Astrocyte (in vitro differentiated cells and primary cell): ENCODE results near the gene TSC22D1. TPM values are rescaled to one million over a fixed set of nuclear protein-coding genes. Genes with fewer than 3 reads are reported as not detected.

ENCODE experiments used
- DNase-seq: peaks from one replicate; pipeline ENCODE4 v3.0.0-alpha.2; 2010; ENCODE audit warnings: low read depth
- FAIRE-seq: peaks from 2 replicates; lab custom pipeline; 2011; peaks lifted over from hg19 to GRCh38; lab: Jason Lieb, UNC
- H2AFZ ChIP-seq: 2 replicates; pipeline ENCODE4 v1.6.0; 2012; ENCODE audit warnings: low read depth, low read length, inconsistent platforms
- H3K27ac ChIP-seq: 2 replicates; pipeline ENCODE4 v1.5.1; 2011; ENCODE audit warnings: low read depth, low read length, inconsistent platforms
- H3K27me3 ChIP-seq: 2 replicates; pipeline ENCODE4 v1.6.0; 2011; ENCODE audit warnings: low read length, inconsistent platforms; ENCODE audit not compliant: insufficient read depth
- H3K36me3 ChIP-seq: 2 replicates; pipeline ENCODE4 v1.5.1; 2011; ENCODE audit warnings: low read length, inconsistent platforms; ENCODE audit not compliant: insufficient read depth
- H3K4me1 ChIP-seq: 2 replicates; pipeline ENCODE4 v1.5.1; 2011; ENCODE audit warnings: low read length, inconsistent platforms; ENCODE audit not compliant: insufficient read depth
- H3K4me2 ChIP-seq: 2 replicates; pipeline ENCODE4 v1.6.0; 2012; ENCODE audit warnings: low read length, inconsistent platforms
- H3K4me3 ChIP-seq: 2 replicates; pipeline ENCODE4 v1.5.1; 2011; ENCODE audit warnings: low read depth, mild to moderate bottlenecking, low read length, inconsistent platforms; ENCODE audit not compliant: insufficient read depth
- H3K79me2 ChIP-seq: 2 replicates; pipeline ENCODE4 v1.6.0; 2012; ENCODE audit warnings: mild to moderate bottlenecking, low read length, inconsistent platforms; ENCODE audit not compliant: insufficient read depth
- H3K9ac ChIP-seq: 2 replicates; pipeline ENCODE4 v1.6.0; 2012; ENCODE audit warnings: mild to moderate bottlenecking, low read length, inconsistent platforms
- H3K9me3 ChIP-seq: 2 replicates; pipeline ENCODE4 v1.5.1; 2012; ENCODE audit warnings: low read depth, mild to moderate bottlenecking, low read length, inconsistent platforms; ENCODE audit not compliant: insufficient read depth
- H4K20me1 ChIP-seq: 2 replicates; pipeline ENCODE4 v1.6.0; 2012; ENCODE audit warnings: low read length, inconsistent platforms; ENCODE audit not compliant: insufficient read depth
- H3K27ac Mint-ChIP-seq: one replicate; pipeline ENCODE4 v1.8.0; 2021; ENCODE audit warnings: mild to moderate bottlenecking, mixed read lengths; ENCODE audit not compliant: unreplicated experiment
- H3K27me3 Mint-ChIP-seq: one replicate; pipeline ENCODE4 v1.8.0; 2021; ENCODE audit warnings: low read depth, mixed read lengths; ENCODE audit not compliant: unreplicated experiment
- H3K36me3 Mint-ChIP-seq: one replicate; pipeline ENCODE4 v1.8.0; 2021; ENCODE audit warnings: low read depth, mixed read lengths; ENCODE audit not compliant: unreplicated experiment
- H3K4me1 Mint-ChIP-seq: one replicate; pipeline ENCODE4 v1.8.0; 2021; ENCODE audit warnings: low read depth, mixed read lengths; ENCODE audit not compliant: unreplicated experiment
- H3K4me3 Mint-ChIP-seq: one replicate; pipeline ENCODE4 v1.8.0; 2021; ENCODE audit warnings: mild to moderate bottlenecking, moderate library complexity, mixed read lengths; ENCODE audit not compliant: unreplicated experiment
- H3K9me3 Mint-ChIP-seq: one replicate; pipeline ENCODE4 v1.8.0; 2021; ENCODE audit warnings: mild to moderate bottlenecking, mixed read lengths; ENCODE audit not compliant: unreplicated experiment
- CTCF ChIP-seq: IDR thresholded peaks from 2 replicates; pipeline ENCODE4 v1.5.1; 2011; ENCODE audit warnings: low read depth, mild to moderate bottlenecking, inconsistent platforms, low read length, moderate library complexity; ENCODE audit not compliant: insufficient read depth
- EZH2 ChIP-seq: IDR thresholded peaks from 2 replicates; pipeline ENCODE4 v1.6.1; 2012; ENCODE audit warnings: mild to moderate bottlenecking, low read length, inconsistent platforms; ENCODE audit not compliant: insufficient read depth
- total RNA-seq: library from RNA; stranded (reverse); gene quantifications from 2 replicates; pipeline ENCODE4 v1.2.1, GENCODE V29; 2021

TSC22D1 gene
- total RNA-seq, 1 donor from 2014 or later = 96.2 TPM

GRCh38 chr13:44420376-44421220 is 155.5 kb downstream of the TSC22D1 start:
- no peak for FAIRE-seq
- no peak overlapping the region for H3K4me2 ChIP-seq

GRCh38 chr13:44417876-44418275 is 158.3 kb downstream of the TSC22D1 start:
- Histone ChIP-seq H3K4me1 (no peaks in the 10 kb centered on the region), H4K20me1 (no peaks in the 10 kb centered on the region), H3K4me2 (no peak overlapping the region), H3K9ac (no peak overlapping the region), H3K4me3 (no peak overlapping the region), H3K79me2 (no peaks in the 10 kb centered on the region), H3K36me3 (no peaks in the 10 kb centered on the region), H3K27me3 (no peaks in the 10 kb centered on the region), H3K9me3 (no peaks in the 10 kb centered on the region), H3K27ac (no peak overlapping the region), H2AFZ (no peak overlapping the region)
- H3K27ac Mint-ChIP-seq = no peak overlapping the region
- H3K9me3 Mint-ChIP-seq = peaks cover 2% of the 10 kb centered on the region
- TF ChIP-seq CTCF (no peak), EZH2 (no peak)
- peaks cover 11% of the 10 kb centered on the region for H3K4me1 Mint-ChIP-seq
- H3K36me3 Mint-ChIP-seq = peaks cover 5% of the 10 kb centered on the region
- FAIRE-seq (no peak), DNase-seq (no peak)
- H3K4me3 Mint-ChIP-seq = no peak overlapping the region
- H3K27me3 Mint-ChIP-seq = peaks cover 12% of the 10 kb centered on the region

More at GRCh38 chr13:44420376-44421220, 155.5 kb downstream of the TSC22D1 start:
- Histone ChIP-seq H2AFZ (no peak overlapping the region), H3K4me3 (no peak overlapping the region), H3K9me3 (no peaks in the 10 kb centered on the region), H3K27ac (no peak overlapping the region), H3K27me3 (peaks cover 2% of the 10 kb centered on the region), H4K20me1 (no peaks in the 10 kb centered on the region), H3K9ac (no peak overlapping the region), H3K79me2 (no peaks in the 10 kb centered on the region), H3K4me1 (no peaks in the 10 kb centered on the region), H3K36me3 (no peaks in the 10 kb centered on the region)
- Mint-ChIP-seq H3K9me3 (peaks cover 6% of the 10 kb centered on the region), H3K4me3 (no peak overlapping the region), H3K27ac (no peak overlapping the region), H3K4me1 (peaks cover 9% of the 10 kb centered on the region), H3K36me3 (peaks cover 5% of the 10 kb centered on the region), H3K27me3 (peaks cover 14% of the 10 kb centered on the region)
- TF ChIP-seq EZH2 = no peak
- TF ChIP-seq CTCF = no peak
- no peak for DNase-seq

GRCh38 chr13:44417446-44417845 is 158.7 kb downstream of the TSC22D1 start:
- no peak overlapping the region for H3K4me3 Mint-ChIP-seq
- H3K4me1 ChIP-seq = no peaks in the 10 kb centered on the region
- DNase-seq (no peak), FAIRE-seq (no peak)
- no peak overlapping the region for H2AFZ ChIP-seq
- no peaks in the 10 kb centered on the region for H4K20me1 ChIP-seq
- H3K4me2 ChIP-seq = no peak overlapping the region
- peaks cover 5% of the 10 kb centered on the region for H3K36me3 Mint-ChIP-seq
- H3K9ac ChIP-seq = no peak overlapping the region
- H3K9me3 Mint-ChIP-seq = peaks cover under 1% of the 10 kb centered on the region
- H3K9me3 ChIP-seq = no peaks in the 10 kb centered on the region
- H3K4me1 Mint-ChIP-seq = peaks cover 12% of the 10 kb centered on the region
- no peak overlapping the region for H3K27ac Mint-ChIP-seq
- no peaks in the 10 kb centered on the region for H3K27me3 ChIP-seq
- H3K27me3 Mint-ChIP-seq = peaks cover 10% of the 10 kb centered on the region
- H3K27ac ChIP-seq = no peak overlapping the region
- H3K4me3 ChIP-seq = no peak overlapping the region
- no peaks in the 10 kb centered on the region for H3K36me3 ChIP-seq
- TF ChIP-seq CTCF = no peak
- TF ChIP-seq EZH2 = no peak
- H3K79me2 ChIP-seq = no peaks in the 10 kb centered on the region
